Erythroblast (primary cell): Measurements from ENCODE around the gene BRCA1.

Experiments
- GATA1 ChIP-seq: IDR thresholded peaks from 2 replicates; pipeline ENCODE4 v1.6.1; 2011; ENCODE audit warnings: low read depth, mild to moderate bottlenecking, control low read depth, low read length, moderate library complexity
- POLR2A ChIP-seq: IDR thresholded peaks from 2 replicates; pipeline ENCODE4 v1.6.1; 2011; ENCODE audit warnings: mild to moderate bottlenecking, low read length

DNA sequence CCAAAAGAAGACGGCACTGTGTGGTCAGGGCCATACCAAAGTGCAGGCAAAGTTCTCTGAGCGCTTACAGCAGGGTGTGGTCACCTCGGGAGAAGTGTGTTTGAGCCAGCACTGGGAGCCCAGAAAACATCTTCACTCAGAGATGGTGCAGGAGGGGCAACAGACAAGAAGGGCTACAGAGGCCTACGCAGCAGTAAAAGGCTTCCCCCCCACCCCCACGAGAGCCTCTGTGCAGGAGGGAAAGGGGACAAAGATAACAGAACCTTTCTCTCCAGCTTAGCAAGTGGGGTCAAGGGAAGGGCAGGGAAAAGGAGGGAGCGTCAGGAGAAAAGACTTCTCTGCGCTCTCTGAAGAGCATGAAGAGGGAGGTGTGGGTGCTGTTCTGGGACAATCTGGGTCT, 105.7 kb downstream of the BRCA1 start:
- TF ChIP-seq POLR2A (no peak), GATA1 (no peak)
